ENCODE results near the gene PDYN. TPM values are rescaled to one million over a fixed set of nuclear protein-coding genes. Genes with fewer than 3 reads are reported as not detected.

Gene PDYN
- total and polyA plus RNA-seq, 10 of the 15 experiments (the other 5 are each of a cell fraction or from before 2014, with no cell fraction given), result not detected

- BruUV-seq (replicated peaks), result no TSS peak
- Histone ChIP-seq H3K79me2 (ENCODE audit: control insufficient read depth, insufficient read depth, low read length) (no peaks in the 10 kb centered on the region), H3K4me3 (no peak overlapping the region), H3K27me3 (replicated peaks in 1 of 2; ENCODE audit: control insufficient read depth in 2 of 2, insufficient read depth in 2 of 2, low read length in 1 of 2) (no peaks in the 10 kb centered on the region), H3K9ac (ENCODE audit: control insufficient read depth, insufficient read depth, low read length) (no peak overlapping the region), H4K20me1 (ENCODE audit: control insufficient read depth, insufficient read depth) (no peaks in the 10 kb centered on the region), H2AFZ (ENCODE audit: control insufficient read depth, low read depth, low read length) (no peak overlapping the region), H3K4me1 (ENCODE audit: control insufficient read depth, insufficient read depth, low read length) (no peaks in the 10 kb centered on the region), H3K36me3 (ENCODE audit: control insufficient read depth in 2 of 2, insufficient read depth in 2 of 2, low read length in 1 of 2) (no peaks in the 10 kb centered on the region), H3K9me3 (replicated peaks; ENCODE audit: control insufficient read depth, insufficient read depth, low read length) (peaks cover 8% of the 10 kb centered on the region; the same call in 1 of the 3 replicates), H3K27ac (ENCODE audit: control insufficient read depth, insufficient read depth) (no peak overlapping the region), H3K4me2 (ENCODE audit: control insufficient read depth, insufficient read depth) (no peak overlapping the region)
- 5% methylated on average over 4 of the region's 4 CpGs for WGBS (ENCODE audit: insufficient coverage, insufficient replicate concordance, low lambda C conversion rate, missing lambda C conversion rate)
- ChIA-PET SMC1A (ENCODE audit: uncharacterized antibody, unreplicated experiment) (no interaction called here), POLR2A (no interaction called here), CTCF (interaction anchor here (0.9 to 1.2 kb wide), 2 partner anchors 149 to 418 kb away, joined by 3 to 4 read pairs; no protein-coding TSS in a partner anchor), RAD21 (ENCODE audit: unreplicated experiment) (no interaction called here)
- intact Hi-C loops (cut with micrococcal nuclease; ENCODE audit: unreplicated experiment) (no loop called here), in situ Hi-C loops (cut with MboI) (no loop called here)
- ATAC-seq (no peak), FAIRE-seq (no peak), DNase-seq (ENCODE audit: low read depth, low spot score) (no peak)
- no peak for TF ChIP-seq MXI1 (IDR thresholded peaks at IDR 0.05; ENCODE audit: low read depth, low read length)
- no peak for TF ChIP-seq ZNF274 (IDR thresholded peaks at IDR 0.05; ENCODE audit: insufficient read depth, insufficient read length)
- TF ChIP-seq HDAC2 (IDR thresholded peaks at IDR 0.05), result no peak
- TF ChIP-seq TCF3 (IDR thresholded peaks at IDR 0.05; ENCODE audit: borderline replicate concordance, insufficient read depth, low read depth, low read length), result no peak
- no peak for TF ChIP-seq FOXK2 (IDR thresholded peaks at IDR 0.05)
- no peak for TF ChIP-seq CHD4 (IDR thresholded peaks at IDR 0.05)
- no peak for TF ChIP-seq POU2F2 (IDR thresholded peaks at IDR 0.05; ENCODE audit: borderline replicate concordance, low read depth, low read length)
- TF ChIP-seq SMAD1 (IDR thresholded peaks at IDR 0.05; ENCODE audit: low read depth, partially characterized antibody), result no peak
- TF ChIP-seq CBX3 (IDR thresholded peaks at IDR 0.05; ENCODE audit: borderline replicate concordance, low read depth), result no peak
- TF ChIP-seq MEF2B (IDR thresholded peaks at IDR 0.05; ENCODE audit: partially characterized antibody, poor library complexity, severe bottlenecking), result no peak
- no peak for TF ChIP-seq CBFB (IDR thresholded peaks at IDR 0.05; ENCODE audit: low read depth)
- no peak for TF ChIP-seq EP300 (IDR thresholded peaks at IDR 0.05; ENCODE audit: borderline replicate concordance in 1 of 2, control insufficient read depth in 1 of 2, low read depth in 2 of 2, low read length in 2 of 2)
- TF ChIP-seq IRF4 (IDR thresholded peaks at IDR 0.05; ENCODE audit: low read depth, low read length), result no peak
- TF ChIP-seq ZBTB40 (IDR thresholded peaks at IDR 0.05; ENCODE audit: borderline replicate concordance), result no peak
- no peak for TF ChIP-seq IRF5 (IDR thresholded peaks at IDR 0.05; ENCODE audit: borderline replicate concordance)
Measured at GRCh38 chr20:2023151-2023550, 29.3 kb upstream of the PDYN start.

Measured in GM12878 (cell line).